Left renal pelvis (tissue), 4 donors: ENCODE data around the gene SHISAL1. TPM values are rescaled to one million over a fixed set of nuclear protein-coding genes. Genes with fewer than 3 reads are reported as not detected.

ENCODE experiments used
- DNase-seq, 4 donors: peaks; one replicate each; pipeline ENCODE4 v3.0.0-alpha.2; 2013; ENCODE audit warnings: low read depth in 4 of 4, low spot score in 3 of 4
- polyA plus RNA-seq, 4 donors: library from polyadenylated mRNA; unstranded; fragments of 120-200 nt; gene quantifications; one replicate each; pipeline ENCODE4 v1.2.1, GENCODE V29; 2013; ENCODE audit not compliant: insufficient read length in 4 of 4

SHISAL1 gene
- 1 to 10 TPM; 2.0 to 5.1 (median 2.4) TPM for polyA plus RNA-seq

DNA sequence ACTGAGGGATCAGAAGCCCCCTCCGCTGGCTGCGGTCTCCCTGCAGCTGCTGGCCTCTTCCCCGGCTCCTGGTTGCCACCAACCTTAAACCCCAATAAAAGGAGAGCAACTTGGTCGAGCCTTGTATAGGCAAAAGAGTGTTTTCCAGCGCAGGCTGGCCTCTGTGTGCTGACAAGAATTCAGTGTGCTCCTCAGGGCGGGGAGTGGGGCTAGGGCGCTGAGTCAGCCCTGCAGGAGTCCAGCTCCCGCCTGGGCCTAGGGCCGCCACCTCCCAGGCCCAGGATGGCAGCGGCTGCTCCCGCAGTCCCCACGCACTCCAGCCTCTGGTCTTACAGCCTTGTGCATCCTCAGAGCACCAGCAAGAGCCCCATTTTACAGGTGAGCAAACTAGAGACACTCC is at the start of gene SHISAL1:
Gene SHISAL1 (minus strand): TSS at position 186 of the 400 bp plus-strand sequence. CDS start 12,006 bp downstream, outside the sequence.
- DNase-seq: no peak

DNA sequence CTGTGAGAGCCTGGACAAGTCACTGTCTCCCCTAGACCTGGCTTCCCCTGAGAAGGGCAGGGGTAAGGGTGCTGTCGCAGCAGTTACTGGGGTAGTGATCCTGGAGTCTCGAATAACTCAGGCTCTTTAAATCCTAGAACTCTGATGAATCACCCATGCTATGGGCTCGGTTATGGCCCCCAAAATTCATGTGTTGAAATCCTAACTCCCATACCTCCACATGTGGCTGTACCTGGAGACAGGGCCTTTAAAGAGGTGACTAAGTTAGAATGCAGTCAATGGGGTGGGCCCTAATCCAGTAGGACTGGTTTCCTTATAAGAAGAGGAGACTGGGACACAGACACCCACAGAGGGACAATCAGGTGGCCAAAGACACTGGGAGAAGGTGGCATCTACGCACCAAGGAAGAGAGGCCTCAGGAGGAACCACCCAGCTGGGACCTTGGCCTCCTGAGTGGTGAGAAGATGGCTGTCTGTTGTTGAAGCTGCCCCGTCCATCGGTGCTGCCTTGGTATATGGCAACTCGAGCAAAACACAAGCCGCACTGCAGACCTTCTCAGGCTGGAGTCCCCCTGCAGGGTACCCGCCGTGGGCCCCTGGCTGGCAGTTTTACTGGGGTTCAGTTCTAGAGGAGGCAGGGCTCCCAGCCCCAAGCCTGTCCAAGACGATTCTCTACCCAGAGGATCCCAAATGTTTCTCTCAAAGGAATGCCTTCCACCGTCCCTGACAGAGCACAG is 48.8 kb upstream of the SHISAL1 start:
- DNase-seq: no peak

DNA sequence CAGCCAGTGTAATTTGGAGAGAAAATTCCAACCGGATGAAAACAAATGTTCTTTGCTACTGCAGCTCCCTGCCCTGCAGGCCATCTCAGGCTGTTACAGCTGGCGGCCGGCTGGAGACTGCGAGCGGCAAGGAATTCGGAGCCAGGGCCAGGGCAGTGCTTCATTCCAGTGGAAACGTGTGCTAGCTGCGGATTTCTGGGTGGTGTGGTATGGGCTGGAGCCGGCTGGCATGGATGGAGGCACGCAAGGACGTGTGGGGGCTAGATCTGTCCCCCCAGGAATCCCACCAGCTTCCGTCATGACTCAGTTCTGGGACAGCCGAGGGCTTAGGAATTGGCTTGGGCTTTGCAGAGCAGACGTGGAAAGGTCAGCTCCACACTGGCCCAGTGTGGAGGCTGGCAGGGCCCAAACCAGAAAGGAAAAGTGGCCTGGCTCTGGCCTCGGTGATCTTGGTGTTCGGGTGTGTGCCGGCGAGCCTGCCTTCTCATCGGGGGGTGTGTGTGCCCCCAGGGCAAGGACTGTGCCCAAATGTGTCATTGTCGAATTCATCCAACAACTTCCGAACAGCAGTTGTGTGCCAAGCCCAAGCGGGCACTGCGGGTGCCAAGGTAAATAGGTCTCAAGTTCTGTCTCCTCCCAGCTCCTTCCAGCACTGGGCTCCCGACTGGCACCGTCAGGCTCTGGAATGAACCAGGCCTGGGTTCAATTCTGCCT is 48.1 kb upstream of the SHISAL1 start:
- no peak for DNase-seq

DNA sequence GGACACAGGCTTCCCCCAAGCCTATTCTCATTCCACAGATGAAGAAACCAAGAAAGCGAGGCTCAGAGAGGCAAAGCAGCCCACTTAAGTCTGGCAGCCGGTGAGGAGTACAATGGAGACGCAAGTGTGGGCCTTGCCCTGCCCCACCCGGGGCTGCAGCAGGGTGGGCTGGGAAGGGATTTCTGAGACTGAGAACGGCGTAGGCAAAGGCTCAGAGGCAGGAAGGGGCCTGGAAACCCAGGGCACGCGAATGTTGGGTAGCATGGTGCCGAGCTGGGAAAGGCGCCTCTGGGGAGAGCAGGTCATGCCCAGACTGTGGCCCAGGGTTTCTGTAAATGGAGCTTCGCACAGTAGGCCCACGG is 47.5 kb upstream of the SHISAL1 start:
- no peak for DNase-seq

DNA sequence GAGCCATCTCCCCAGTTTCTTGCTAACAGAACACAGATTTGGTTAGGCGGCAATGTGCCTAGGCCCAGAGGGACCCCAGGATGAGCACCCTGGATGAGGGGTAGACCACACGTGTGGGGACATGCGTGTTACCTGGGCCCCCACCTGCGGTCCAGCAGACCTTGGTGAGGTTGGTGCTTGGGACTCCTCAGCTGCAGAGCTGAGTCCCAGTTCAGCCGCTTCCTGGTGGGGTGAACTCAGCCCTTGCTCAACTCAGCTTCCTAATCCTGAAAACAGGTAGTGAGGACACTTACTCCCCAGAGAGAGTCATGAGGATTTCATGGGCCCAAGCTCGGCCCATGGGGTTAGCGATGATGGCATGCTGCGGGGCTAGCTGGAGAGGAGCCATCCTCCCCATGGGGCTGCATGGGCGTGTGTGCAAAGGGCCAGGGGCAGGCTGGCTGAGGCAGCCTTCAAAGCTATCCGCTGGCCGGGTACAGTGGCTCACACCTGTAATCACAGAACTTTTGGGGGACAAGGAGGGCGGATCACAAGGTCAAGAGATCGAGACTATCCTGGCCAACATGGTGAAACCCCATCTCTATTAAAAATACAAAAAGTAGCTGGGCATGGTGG is 46.9 kb upstream of the SHISAL1 start:
- DNase-seq: no peak

DNA sequence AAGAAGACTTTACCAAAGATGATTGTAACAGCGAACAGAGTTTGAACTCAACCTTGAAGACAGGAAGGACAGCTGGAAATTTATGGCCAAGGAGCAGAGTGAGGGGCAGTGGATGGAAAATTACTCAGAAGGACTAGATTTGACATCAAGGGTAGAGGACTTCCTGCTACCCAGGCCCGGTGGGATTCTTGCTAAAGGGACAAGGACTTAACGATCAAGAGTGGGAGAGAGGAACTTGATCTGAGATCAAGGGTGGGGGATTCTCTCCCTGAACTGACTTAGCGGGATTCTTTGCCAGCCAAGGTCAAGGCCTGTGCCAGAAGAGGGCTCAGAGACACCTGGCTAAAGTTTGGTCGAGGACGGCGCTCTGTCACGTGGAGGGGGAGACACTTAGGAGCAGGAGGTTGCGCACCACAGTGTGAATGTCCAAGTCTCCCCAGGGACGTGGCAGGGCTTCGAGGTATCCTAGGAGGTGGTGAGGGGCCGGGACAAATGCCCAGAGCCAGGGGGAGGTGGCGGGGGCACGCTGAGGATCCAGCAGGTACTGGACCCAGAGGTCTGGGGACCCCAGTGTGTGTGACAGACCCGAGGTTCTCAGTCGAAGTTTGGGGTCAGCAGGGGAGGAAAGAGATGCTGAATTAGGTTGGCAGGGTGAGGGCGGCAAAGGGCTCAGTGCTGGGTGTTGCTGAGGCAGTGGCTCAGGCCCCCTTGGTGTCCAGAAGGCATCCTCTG is 46.1 kb upstream of the SHISAL1 start:
- DNase-seq: no peak

DNA sequence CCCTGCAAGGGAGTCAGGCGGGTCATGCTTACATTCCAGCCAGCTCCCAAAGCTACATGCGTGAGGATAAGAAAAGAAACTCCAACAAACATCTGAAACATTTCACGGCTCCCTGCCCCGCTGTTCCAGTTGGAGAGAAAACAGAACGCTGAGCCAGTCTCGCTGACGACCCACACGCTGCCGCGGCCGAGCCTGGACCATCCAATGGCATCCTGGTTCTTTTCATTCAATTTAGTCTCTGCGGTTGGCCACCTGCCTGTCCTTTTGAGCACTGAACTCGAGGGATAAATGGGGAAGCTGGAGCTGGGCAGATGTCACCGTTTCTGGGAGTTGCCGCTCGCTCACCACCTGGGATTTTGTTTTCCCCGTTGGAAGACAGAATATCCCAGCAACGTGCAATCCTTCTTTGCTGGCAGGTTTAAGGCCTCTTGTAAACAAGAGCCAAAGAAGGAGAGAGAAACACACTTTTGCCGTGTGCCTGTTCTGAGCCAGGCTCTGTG is 45.3 kb upstream of the SHISAL1 start:
- peak in 1 of 4 donors; percentile 55 for DNase-seq

DNA sequence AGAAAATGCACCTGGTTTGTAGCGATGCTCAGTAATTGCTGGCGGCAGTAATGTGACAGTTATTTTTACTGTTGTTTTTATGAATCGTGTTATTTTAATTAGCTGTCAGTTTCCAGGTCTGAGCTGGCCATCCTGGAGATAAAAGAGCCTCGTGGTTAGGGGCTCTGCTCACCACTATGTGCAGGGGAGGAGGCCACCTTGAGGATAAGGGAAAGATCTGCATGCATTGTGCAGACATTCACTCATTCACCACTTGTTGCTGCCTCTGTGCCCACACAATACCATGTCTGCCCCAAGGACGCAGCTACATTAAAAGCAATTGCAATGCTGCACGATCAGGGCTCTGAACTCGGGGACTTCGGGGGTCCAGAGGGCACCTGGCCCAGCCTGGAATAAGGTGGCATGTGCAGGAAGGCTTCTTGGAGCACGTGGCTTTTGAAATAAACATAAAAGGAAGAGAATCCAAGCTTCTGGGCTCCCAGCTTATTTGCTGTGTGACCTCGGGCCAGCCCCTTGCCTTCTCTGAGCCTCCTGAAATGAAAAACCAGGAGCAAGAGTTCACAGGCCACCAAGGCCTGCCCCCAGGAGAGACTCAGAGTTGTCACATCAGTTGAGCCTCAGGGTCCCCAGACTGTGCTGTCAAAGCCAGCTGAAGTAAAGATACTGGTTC is 44.7 kb upstream of the SHISAL1 start:
- DNase-seq: no peak

DNA sequence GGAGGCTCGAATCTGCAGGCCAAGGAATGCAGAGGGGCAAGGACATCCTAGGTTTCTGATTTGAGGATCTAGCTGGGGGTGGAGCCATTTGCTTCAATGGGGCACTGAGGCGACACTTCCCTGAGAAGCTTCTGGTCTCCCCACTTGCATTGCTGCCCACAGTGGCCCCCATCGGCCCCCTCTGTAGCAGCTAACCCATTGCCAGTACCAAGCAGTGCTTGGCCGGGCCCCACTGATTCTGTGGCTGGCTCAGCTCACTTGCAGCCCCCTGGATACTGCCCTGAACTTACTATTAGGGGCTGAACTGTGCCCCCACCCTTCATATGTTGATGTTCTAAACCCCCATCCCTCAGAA is 42.9 kb upstream of the SHISAL1 start:
- DNase-seq: no peak

DNA sequence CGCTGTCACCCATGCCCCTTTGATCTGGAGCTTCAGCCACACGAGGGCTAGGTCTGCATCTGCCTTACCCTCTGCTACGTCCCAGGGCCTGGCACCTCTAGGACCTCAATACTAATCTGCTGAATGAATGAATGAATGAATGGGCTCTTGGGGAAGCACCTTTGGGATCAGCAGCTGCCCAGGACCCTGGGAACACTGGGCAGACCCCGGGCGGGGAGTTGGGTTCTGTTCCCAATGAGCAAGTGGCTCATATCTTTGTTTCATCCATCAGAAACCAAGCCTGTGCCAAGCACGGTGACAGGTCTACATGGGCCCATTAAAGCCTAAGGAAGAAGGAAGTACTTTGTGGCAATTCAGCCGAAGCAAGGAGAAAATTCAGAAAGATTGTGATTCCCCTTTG is 41.5 kb upstream of the SHISAL1 start:
- DNase-seq: no peak

DNA sequence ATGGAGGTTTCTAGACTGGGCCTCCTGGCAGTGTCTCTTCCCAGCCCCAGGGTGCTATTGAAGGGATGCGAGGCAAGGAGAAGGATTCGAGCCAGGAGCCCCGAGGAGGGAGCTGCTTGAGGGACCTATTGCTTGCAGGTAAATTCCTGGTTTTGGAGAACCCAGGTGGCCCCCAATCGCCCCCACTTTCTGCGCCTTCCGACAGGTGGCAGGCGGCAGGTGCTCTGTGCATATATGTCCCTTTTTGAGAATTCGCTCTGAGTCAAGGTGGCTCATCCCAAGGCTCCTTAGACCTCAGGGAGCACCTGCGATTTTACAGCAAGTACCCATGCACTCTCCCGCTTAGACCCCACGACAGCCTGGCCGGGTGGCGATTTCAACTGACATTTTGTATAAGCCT is 40.3 kb upstream of the SHISAL1 start:
- DNase-seq: no peak

DNA sequence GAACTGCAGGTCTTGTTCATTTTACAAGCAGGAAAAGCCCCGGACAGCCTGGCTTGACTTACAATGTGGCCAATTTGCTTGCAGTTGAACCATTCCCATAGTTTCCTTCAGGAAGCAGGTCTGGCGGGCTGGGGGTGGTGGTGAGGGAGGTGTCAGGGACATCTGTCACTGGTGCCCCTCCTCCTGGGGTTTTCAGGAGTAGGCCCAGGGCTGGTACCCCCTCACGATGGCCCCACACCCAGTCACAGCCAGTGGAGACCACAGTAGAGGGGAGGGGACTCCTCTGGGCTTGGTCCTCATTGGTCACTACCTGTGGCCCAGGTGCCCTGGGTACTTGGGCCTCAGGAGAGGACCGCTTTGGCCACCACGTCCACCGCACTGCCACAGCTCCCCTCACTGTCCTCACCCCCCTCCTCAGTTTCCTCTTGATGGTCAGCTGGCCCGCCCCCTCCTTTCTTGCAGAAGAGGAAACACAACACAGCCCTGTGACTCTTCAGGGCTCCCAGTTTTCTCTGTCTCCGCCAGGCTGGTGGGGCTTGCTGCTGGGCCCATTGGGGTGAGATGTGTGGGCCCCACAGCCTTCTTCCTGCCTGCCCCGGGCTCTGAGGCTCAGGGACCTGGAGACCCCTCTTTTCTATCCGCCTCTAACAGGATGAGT is 39.8 kb upstream of the SHISAL1 start:
- DNase-seq: no peak

DNA sequence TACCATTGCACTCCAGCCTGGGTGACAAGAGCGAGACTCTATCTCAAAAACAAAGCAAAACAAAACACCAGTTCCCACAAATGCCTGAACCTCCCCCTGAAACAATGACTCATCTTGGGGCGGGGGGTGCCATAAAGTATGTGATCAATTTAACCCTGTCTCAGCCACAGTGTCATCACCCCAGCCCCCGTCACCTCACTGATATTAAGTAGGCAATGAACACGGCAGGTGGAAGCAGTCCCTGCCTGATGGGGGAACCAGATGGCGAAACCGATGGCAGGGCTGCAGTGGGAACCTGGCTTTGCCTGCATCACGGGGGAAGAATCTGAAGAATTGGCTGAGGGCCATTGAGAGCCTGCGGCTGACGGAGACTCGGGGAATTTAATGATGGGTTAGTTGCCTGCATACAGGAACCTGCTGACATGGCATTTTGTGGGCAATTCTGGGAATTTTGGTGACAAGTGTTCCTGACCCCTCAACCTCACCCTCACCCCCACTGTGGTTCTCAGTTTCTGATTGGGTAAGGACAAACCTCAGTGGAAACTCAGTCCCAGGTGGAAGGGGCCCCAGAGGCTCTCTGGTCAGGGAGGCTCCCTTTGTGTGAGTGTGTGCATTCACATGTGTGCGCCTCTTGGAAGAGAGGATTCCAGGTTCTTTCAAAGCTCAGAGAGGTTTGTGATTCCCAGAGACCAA is 39.1 kb upstream of the SHISAL1 start:
- DNase-seq: no peak

DNA sequence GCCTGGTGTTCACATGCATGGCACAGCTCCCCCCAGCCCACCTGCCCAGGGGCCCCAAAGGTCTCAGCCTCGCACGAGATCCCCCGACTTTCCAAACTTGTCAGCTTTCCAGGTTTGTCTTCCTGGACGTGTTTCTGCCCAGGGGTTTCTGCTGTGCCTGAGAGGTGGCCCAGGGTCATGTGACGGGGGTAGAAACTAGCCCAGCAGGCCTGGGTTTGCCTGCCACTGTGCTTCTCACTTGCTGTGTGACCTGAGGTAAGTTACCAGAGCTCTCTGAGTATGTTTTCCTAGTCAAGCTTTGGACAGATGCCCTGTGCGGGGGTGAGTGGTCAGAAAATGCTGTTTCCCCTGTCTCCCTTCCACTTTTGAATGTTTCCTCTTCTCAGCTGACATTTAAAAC is 38.3 kb upstream of the SHISAL1 start:
- DNase-seq: no peak

DNA sequence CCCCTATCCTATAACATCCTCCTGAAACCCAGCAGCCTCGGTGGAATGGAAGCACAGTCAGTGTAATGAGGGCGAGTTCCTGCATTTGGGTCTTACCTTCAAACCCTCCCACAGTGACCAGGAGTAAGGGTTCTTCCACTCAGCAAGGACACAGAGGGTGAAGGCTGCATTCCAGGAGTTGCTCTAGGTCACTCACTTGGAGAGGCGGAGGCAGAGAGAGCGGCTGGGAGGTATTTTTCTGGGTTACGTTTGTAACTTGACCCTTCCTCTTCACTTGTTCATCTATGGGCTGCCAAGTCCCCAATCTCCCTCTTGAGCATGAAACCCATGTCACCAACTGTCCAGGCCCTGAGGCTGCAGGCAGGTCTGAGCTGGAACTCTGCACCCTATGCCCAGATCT is 36.8 kb upstream of the SHISAL1 start:
- no peak for DNase-seq

DNA sequence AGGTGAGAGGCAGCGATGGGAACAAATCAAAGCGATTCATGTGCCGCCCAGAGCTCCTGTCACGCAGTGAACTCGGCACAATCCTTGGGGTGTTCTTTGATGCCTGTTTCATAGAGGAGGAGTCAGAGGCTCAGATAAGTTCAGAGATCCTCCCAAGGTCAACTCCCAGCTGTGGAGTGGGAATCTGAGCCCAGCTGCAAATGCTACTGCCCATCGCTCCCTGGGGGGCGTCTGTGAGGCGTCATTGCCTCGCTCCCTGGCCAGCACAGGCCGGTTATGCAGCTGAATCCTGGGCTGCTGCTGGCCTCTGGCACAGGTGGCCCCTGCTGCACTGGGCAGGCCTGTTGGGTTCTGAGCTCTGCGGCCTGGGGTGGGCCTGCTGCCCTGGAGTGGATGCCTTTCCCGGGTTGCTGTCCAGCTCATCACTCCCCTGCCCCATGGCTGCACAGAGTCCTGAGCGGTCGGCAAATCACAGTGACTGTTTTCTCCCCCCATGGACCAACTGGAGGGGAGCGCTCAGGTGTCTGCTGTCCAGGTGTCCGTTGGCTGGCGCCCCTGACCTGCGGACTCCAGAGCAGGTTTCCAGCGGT is 36.3 kb upstream of the SHISAL1 start:
- DNase-seq: no peak

DNA sequence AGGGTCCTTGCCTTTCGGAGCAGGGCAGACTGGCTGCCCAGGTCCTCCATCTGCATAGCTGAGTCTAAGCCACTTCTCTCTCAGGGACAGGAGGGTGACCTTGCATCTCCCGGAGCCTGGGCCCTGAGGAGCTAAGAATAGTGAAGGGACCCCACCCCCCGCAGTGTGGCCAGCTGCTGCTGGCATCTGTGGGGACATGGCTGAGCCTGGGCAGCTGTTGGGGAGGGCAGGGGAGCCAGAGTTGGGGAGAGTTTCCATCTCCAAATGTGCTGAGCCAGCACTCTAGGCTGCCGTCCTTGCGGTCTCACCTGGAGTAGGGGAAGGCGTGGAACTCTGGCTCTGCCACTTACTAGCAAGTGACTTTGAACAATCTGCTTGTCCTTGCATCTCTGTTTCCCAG is 34.8 kb upstream of the SHISAL1 start:
- no peak for DNase-seq

DNA sequence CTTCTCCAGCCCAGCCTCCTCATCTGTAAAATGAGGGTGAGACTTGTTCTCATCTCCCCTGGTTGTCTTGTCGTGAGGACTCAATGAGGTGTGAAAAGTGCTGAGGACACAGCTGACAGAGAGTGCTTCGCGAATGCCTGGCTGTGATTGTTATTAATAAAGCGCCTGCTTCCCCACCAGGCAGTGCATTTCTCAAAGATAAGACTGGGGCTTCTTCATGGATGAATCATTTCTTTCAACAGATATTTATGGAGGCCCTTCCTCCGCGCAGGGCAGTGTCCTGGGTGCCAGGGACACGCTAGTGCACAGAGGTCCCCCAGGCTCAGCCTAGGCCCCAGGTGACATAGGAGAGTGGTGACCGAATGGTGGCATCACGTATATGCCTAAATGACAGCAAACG is 34.3 kb upstream of the SHISAL1 start:
- no peak for DNase-seq

DNA sequence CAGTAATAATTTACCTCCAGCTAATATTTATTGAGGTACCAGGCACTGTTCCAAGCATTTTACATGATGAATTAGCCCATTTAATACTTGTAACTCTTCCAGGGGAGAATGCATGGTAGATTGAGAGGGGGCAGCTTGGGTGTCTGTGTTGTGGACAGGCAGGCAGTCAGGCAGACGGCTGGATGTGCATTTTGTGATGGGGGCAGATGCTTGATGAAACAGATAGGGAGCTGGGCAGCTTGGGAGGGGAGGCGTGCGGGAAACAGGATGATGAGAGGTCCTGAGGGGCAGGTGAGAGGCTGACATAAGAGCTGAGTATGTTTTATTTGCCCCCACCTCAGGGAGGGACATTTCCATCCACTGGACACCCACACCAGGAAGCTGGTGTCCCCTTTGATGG is 33.1 kb upstream of the SHISAL1 start:
- DNase-seq: no peak
